ENCODE results near the gene IFNG-AS1. TPM values are rescaled to one million over a fixed set of nuclear protein-coding genes. Genes with fewer than 3 reads are reported as not detected.

Gene IFNG-AS1
- total RNA-seq, 1 donor from 2014 or later = not detected

DNA sequence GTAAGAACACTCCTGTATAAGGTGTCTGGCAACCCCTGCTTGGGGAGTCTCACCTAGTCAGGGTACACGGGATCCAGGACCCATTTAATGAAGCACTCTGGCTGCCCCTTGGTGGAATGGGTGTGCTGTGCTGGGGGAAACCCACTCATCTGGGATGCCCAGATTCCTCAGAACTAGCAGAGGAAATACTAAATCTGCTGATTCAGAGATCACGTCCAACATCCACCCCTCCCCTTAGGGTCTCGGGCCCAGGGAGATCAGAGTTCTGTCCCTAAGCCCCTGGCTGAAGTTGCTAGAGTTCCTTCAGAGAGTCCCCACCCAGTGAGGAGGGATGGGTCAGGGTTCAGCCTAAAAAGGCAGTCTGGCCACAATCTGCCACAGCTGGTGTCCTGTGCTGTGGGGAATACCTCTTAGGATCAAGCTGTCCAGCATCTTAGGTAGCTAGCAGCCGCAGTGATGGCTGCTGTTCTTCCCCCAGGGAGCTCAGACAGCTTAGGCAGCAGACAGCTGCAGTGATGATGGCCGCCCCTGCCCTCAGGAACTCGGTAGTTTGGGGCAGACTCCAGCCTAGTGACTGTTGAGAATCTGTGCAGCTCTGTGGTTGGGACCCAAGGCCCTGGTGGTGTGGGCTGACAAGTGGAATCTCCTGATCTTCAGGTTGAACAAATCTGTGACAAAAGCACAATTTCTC, 74.8 kb downstream of the IFNG-AS1 start:
- peaks cover 6% of the 10 kb centered on the region for H3K36me3 Mint-ChIP-seq (ENCODE audit: low read depth)
- no peak overlapping the region for H3K4me3 Mint-ChIP-seq (ENCODE audit: low read depth)
- no peaks in the 10 kb centered on the region for H3K27me3 Mint-ChIP-seq (ENCODE audit: low read depth)
- H3K4me1 Mint-ChIP-seq (ENCODE audit: low read depth) = no peaks in the 10 kb centered on the region
- H3K9me3 Mint-ChIP-seq = peaks cover 52% of the 10 kb centered on the region
- DNase-seq (ENCODE audit: low spot score) = no peak
- H3K27ac Mint-ChIP-seq = no peak overlapping the region
- intact Hi-C loops (cut with micrococcal nuclease) = no loop called here

DNA sequence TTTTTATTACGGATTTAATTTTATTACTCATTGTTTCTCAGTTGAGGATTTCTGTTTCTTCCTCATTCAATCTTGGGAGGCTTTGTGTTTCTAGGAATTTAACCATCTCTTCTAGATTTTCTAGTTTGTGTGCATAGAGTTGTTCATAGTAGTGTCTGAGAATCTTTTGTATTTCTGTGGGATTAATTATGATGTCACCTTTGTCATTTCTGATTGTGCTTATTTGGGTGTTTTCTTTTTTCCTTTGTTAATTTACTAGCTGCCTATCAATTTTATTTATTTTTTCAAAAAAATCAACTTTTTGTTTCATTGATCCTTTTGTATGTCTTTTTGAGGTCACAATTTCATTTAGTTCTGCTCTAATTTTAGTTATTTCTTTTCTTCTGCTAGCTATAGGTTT, 75.9 kb downstream of the IFNG-AS1 start:
- Mint-ChIP-seq H3K27me3 (ENCODE audit: low read depth) (no peaks in the 10 kb centered on the region), H3K27ac (no peak overlapping the region), H3K9me3 (peaks cover 46% of the 10 kb centered on the region), H3K36me3 (ENCODE audit: low read depth) (peaks cover 6% of the 10 kb centered on the region), H3K4me3 (ENCODE audit: low read depth) (no peak overlapping the region), H3K4me1 (ENCODE audit: low read depth) (no peaks in the 10 kb centered on the region)
- no peak for DNase-seq (ENCODE audit: low spot score)
- intact Hi-C loops (cut with micrococcal nuclease) = no loop called here

DNA sequence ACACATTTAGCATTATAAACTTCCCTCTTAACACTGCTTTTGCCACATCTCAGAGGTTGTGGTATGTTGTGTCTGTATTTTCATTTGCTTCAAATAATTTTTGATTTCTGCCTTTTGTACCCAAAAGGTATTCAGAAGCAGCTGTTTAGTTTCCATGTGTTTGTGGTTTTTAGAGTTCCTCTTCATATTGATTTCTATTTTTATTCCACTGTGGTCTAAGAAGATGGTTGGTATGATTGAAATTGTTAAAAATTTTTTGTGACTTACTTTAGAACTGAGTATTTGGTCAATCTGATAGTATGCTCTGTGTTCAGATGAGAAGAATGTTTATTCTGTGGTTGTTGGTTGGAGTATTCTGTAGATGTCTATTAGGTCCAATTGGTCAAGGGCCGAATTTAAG, 76.4 kb downstream of the IFNG-AS1 start:
- Mint-ChIP-seq H3K27ac (no peak overlapping the region), H3K4me3 (ENCODE audit: low read depth) (no peak overlapping the region), H3K4me1 (ENCODE audit: low read depth) (no peaks in the 10 kb centered on the region), H3K36me3 (ENCODE audit: low read depth) (peaks cover 6% of the 10 kb centered on the region), H3K9me3 (peaks cover 44% of the 10 kb centered on the region), H3K27me3 (ENCODE audit: low read depth) (no peaks in the 10 kb centered on the region)
- intact Hi-C loops (cut with micrococcal nuclease) = no loop called here
- no peak for DNase-seq (ENCODE audit: low spot score)

DNA sequence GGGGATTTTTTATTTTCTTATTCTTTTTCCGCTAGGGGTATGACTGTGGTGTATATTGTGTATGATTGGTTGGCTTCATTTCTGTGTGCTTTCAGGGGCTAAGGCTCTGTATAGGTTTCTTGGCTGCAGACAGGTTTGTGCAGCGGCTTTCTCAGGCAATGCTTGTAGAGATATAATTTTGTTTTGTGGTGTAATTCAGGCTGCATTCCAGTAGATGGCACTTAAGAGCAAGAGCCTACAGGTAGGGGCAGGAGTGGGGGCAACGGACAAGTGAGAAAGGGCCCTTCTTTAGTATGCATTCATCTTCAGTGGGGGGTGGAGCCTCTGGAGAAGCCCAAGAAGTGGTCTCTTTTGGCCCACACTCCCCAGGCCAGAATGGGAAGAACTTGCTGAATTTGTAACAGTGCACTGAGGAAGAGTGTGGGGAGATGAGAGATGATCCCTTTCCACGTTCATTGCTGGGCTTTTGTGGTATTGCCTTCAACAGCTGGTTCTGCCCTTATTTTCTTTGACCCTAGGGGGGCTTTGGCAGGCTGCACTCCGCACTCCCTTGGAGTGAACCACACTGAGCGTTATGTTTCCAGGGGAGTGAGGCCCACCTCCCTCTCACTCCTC, 78.6 kb downstream of the IFNG-AS1 start:
- Mint-ChIP-seq H3K36me3 (ENCODE audit: low read depth) (peaks cover 6% of the 10 kb centered on the region), H3K4me3 (ENCODE audit: low read depth) (no peak overlapping the region), H3K9me3 (peaks cover 27% of the 10 kb centered on the region), H3K27me3 (ENCODE audit: low read depth) (no peaks in the 10 kb centered on the region), H3K4me1 (ENCODE audit: low read depth) (no peaks in the 10 kb centered on the region), H3K27ac (no peak overlapping the region)
- no peak for DNase-seq (ENCODE audit: low spot score)
- intact Hi-C loops (cut with micrococcal nuclease) = no loop called here

DNA sequence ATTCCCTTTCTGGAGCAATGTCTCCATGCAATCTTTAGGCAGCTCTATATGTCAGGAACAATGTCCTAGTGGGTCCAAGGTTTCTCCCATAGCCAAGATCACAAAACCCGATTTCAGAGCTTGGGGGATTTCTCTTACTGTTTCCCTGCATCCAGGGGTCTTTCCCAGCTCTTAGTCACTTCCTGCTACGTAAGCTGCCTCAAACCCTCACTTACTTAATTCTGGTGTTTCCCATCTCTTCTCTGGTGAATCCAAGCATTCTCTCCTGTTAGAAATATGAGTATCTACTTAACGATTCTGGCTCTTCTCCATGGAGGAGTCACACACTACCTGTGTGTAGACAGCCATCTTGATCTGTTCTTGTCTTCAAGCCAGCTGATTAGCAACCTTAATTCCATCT, 80.0 kb downstream of the IFNG-AS1 start:
- intact Hi-C loops (cut with micrococcal nuclease) = no loop called here
- H3K4me3 Mint-ChIP-seq (ENCODE audit: low read depth) = no peak overlapping the region
- no peaks in the 10 kb centered on the region for H3K4me1 Mint-ChIP-seq (ENCODE audit: low read depth)

More for the DNA sequence above, 80.0 kb downstream of the IFNG-AS1 start:
- no peak for DNase-seq (ENCODE audit: low spot score)
- Mint-ChIP-seq H3K36me3 (ENCODE audit: low read depth) (peaks cover 6% of the 10 kb centered on the region), H3K27ac (no peak overlapping the region), H3K9me3 (peaks cover 23% of the 10 kb centered on the region), H3K27me3 (ENCODE audit: low read depth) (no peaks in the 10 kb centered on the region)

Other genes with a start within 250 kb of the IFNG-AS1 start
- 46.0 and 46.3 TPM in 2 replicates for gene IFNG, start 170.3 kb downstream of the IFNG-AS1 start, total RNA-seq
- 0.27 and 0.30 TPM in 2 replicates for gene IL26, start 236.4 kb downstream of the IFNG-AS1 start, total RNA-seq